ENCODE measurements around the gene NXPE3.

DNA sequence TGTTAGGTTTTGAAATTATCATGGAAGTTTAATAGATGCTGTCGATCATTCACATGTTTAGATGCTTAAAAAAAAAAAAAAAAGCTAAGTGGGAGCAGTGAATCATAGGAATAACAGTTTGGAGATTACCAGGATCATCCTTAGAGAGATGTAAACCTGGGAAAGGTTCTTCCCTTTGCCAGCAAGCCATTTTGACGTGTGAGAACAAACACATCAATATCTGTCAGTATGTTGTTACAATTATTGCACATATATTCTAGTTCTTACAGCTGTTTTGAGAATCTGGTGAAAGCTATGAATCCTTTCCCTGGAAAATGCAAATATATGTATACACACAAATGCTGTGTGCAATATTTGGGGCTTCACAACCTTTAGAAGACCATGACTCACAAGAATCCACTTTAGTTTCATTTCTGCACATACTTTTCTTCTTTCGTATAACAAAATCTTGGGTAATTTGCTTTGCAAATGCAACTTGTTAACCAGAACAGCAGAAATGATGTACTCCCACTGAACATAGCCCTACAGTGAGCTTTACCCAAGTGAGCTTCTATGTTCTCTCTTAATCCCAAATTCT lies 82.3 kb downstream of the NXPE3 start:
- TF ChIP-seq CTCF (IDR thresholded peaks at IDR 0.05; ENCODE audit: low read depth, low read length, poor library complexity, severe bottlenecking) = no peak
- no peak for TF ChIP-seq EZH2phosphoT487 (IDR thresholded peaks at IDR 0.05; ENCODE audit: borderline replicate concordance, low read length)
